NCI-H2227 (cell line): ENCODE measurements around the gene HS6ST2.
"Not testable (repeated sequence)": the region's sequence is repeated elsewhere in the genome, so short reads cannot be mapped to it uniquely, and the experiment has no call there.

Experiments used
- DNase-seq: peaks from one replicate; lab custom pipeline; 2025; ENCODE audit not compliant: unreplicated experiment; lab: John Stamatoyannopoulos, UW

HS6ST2 gene

DNA sequence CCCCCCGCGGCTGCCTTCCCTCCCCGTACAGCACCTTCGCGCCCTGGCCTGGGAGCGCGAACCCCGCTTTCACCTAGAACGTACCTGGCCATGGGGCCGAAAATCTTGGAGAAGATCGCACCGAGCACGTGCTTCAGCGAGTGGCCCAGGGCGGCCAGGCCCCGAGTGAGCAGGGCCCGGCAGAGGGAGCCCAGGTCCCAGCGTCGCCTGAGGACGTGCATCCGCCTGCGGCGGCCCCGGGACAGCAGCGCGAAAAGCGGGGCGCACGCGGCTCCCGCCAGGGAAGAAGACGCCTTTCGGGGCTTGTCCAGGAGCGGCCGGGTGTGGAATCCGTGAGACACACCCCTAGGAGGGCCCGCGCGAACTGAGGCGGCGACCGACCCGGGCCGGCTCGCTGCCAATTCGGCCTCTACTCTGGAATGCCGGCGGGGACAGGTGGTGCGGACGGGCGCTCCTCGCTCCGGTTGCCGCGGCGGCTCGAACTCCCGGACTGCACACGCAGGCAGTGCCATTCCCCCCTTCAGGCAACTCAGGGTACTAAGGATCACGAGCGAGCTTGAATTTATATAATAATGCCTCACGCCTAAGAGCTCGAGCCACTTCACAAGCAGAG is at the start of gene HS6ST2:
Gene HS6ST2 (minus strand): TSS at position 539 of the 613 bp plus-strand sequence.
- DNase-seq = peak; percentile 8

- DNase-seq = no peak
Measured at GRCh38 chrX:133007458-133007857, 49.0 kb upstream of the HS6ST2 start.

- DNase-seq = no peak
Measured at GRCh38 chrX:133005616-133006015, 47.2 kb upstream of the HS6ST2 start.

DNA sequence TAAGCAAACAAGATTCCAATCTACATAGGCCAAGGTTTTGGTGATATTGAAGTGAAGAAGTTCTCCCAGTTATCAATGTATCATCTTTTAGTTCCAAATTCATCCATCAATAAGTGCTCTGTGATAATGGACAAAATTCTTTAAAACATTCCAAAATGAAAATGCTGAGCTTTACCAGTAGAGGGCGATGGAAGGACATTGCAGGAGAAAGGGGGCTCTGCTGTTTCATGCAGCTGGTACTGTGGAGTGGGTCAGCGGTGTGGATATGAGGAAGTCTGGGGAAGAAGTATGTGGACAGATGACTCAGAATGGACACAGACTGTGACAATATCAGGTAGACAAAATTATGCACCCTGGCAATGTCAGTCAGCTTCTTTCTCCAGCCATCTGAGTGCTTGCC is 46.6 kb upstream of the HS6ST2 start:
- DNase-seq = peak; percentile 3

GRCh38 chrX:132999209-132999608 is 40.8 kb upstream of the HS6ST2 start:
- no peak for DNase-seq

DNA sequence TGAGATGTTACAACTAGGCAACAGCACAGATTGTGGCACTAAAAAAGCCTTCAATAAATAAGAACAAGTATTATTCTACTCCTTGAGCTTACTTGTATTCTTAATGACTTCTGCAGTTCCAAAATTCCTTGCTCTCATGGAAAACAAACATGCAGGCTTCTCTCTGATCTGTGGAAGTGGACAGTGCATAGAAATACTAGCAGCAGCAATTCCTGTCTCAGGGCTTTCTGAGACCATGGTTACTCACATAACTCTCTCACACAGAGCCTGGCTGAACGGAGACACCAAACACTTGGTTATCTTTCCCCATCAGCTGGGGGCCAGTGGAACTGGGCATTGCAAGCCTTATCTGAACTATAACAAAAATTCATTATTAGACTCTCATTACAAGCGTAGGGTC is 32.4 kb upstream of the HS6ST2 start:
- DNase-seq = no peak

- no peak for DNase-seq
Measured at GRCh38 chrX:132986556-132986955, 28.1 kb upstream of the HS6ST2 start.

GRCh38 chrX:132984058-132984650 is 25.7 kb upstream of the HS6ST2 start:
- no peak for DNase-seq

GRCh38 chrX:132983496-132983895 is 25.1 kb upstream of the HS6ST2 start:
- DNase-seq = no peak

- DNase-seq = not testable (repeated sequence)
Measured at GRCh38 chrX:132980035-132980434, 21.6 kb upstream of the HS6ST2 start.

DNA sequence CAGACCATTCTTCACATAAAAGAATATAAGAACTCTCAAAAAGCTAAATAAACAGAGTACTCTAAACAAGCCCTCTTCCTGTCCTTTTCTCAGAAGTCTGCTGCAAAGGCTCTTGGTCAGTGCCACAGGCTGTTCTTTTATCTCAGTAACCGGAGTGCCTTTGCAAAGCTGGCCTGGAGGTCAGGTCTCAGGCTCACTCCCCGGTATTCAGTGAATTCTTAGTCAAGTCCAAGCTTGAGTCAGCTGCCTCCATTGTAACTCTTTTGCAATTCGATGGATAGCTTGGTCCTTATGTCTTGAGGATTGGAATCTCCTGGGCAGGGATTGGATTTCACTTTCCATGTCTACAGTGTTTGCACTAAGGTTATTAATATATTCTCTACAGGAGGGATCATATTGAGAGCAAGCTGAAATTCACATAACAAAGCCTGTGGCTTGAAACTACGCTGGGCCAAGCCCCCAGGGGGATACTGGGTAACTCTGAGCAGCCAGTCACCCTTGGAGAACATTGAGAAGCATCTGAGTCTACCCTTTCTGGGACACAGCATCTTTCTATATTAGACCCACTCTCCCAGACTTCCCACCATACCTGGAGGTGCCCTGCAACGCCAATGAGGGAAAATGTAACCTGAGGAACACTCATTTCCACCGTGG is 10.0 kb upstream of the HS6ST2 start:
- no peak for DNase-seq

GRCh38 chrX:132967049-132967448 is 8.6 kb upstream of the HS6ST2 start:
- no peak for DNase-seq

DNA sequence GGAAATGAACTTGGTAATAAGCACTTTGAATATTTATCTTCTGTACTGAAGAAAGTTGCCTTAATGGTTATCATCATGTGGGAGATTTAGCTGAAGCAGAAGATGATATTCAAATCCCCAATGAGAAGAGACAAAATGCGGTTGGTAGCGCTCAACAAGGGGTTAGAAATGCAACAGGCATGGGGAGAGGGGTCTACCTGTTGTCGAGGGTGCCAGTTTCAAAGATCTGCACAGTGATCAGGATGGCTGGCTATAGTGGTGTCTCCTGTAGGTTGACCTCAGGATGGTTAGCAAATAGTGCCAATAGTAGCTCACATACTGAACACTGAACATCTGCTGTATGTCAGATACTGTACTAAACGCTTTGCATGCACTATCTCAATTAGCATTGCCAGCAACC is 7.0 kb upstream of the HS6ST2 start:
- DNase-seq = no peak

- DNase-seq = no peak
Measured at GRCh38 chrX:132961511-132961910, 3.1 kb upstream of the HS6ST2 start.

DNA sequence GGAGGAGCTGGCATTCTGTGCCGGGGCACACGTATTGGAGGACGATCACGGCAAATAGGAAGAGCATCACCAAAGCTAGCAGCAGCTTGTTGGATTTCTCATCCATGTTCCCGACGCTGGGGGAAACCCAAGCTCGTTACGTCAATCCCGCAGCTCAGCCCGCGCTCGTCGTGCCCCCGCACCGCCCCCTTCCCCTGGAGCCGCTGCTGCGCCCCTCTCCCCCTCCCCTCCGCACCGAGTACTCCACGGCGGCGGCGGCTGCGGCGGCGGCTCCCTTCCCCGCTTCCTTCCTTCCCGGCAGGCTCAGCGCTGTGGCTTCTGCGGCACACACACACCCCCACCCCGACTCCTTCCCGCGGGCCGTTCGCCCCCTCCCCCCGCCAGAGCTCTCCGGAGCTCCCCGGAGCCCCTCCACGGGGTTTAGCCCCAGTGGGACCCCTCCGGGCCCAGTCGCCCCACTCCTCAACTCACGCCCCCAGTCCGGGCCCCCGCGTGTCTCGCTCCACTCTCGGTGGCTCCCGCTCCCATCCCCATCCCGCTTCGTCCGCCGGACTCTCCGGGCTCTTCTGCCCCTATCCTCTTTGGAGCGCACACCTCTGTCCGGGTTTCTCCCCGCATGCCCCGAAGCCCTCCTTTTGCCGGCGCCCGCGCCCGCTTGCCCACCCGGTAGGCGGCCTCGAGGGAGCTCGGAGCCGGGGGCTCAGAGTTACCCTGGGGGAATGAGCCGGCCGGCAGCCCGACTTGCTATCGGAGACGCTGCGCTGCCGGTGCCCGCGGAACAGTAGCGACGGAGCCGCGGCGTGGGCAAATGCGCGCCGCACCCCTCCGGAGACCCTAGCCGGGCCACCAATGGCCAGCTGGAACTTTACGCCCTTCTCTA is 978 bp downstream of the HS6ST2 start:
- peak; percentile 16 for DNase-seq

DNA sequence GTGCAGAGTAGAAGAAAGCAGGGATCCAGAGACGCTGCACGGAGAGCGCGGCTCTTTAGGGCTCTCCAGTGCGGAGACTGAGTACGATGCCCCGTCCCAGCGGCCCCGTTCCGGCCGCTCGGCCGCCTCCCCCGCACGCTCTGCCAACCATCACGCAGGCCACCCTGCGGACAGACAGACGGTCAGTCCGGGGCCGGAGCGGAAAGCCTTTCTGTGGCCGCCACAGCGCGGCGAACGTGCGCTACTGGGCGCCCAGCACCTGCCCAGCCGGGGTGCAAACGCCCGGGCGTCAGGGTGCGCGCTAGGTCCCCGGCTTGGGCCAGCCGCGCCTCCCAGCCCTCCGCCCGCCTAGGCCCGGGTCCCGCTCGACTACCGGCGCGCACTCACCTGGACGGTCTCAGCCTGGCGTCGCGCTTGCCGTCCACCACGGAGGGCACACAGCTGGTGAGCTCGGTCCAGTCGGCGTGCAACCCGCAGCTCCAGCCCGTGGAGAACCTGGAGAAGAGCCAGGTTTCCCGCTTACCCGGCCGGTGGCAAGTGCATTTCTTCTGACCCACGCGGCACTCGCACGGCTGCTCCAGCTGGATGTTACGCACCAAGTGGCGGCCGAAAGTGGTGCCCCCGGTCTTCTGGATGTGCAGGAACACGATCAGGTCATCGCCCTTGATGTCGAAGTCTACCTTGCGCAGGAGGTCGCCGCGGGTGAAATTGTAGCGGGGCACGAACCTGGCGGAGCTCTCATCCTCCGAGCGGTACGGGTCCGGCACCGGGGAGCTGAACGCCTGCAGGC is 1.8 kb downstream of the HS6ST2 start:
- DNase-seq = no peak

DNA sequence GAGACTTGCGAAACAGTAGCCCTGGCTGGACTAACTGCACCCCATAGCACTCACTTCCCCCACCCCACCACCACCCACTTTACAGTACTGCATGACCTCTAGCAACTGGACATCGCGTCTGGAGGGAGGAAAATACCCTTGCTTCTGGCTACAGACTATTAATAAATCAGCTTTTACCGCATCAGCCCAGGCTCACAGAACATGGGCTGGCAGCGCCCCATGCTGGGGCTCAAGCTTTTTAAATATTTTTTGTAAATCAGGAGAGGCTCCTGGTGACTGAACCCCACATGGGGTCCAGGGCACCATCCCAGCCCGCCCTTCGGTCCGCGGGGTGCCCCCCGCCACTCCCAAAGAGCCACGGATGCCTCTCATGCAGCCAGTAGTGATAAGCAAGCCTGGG is 2.7 kb downstream of the HS6ST2 start:
- DNase-seq = no peak

DNA sequence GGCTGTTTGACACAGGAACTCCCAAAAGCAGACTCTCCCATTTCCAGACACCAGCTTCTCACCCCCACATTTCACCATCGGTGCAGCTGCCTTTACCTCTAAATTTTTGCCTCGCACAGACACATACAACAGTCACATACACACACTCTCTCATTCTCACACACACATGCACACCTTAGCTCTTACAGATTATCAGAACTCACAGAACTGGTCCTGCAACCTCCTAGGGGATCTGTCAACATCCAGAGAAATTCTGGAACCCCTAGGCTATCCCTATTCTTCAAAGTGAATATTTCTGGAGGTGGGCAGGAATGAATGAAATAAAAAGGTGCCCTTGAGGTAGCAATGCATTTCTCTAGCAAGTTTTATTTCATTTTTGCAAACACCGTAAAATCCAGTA is 4.1 kb downstream of the HS6ST2 start:
- DNase-seq = no peak

DNA sequence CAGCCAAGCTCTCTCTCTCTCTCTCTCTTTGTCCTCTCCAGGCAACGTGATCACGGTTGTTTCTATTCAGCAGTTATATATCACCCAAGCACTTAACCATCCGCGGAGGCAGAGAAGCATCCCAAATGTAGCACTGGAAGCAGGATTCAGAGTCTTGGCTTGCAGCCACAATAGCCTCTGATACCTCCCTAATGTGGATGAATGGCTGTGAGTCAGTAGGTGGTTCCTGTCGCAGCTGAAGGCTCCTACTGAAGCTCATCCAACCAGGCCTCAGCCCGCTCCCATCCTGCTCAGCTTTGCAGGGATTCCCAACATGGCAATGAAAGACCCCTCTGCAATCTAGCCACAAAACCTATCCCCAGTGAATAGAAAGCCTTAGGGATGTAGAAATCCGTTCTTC is 5.1 kb downstream of the HS6ST2 start:
- DNase-seq = no peak

GRCh38 chrX:132948648-132949260 is 9.7 kb downstream of the HS6ST2 start:
- DNase-seq = no peak
